ENCODE results near the gene VPS72.

GRCh38 chr1:151199873-151200581 lies 10.0 kb upstream of the VPS72 start:
- TF ChIP-seq, protein P1, sequence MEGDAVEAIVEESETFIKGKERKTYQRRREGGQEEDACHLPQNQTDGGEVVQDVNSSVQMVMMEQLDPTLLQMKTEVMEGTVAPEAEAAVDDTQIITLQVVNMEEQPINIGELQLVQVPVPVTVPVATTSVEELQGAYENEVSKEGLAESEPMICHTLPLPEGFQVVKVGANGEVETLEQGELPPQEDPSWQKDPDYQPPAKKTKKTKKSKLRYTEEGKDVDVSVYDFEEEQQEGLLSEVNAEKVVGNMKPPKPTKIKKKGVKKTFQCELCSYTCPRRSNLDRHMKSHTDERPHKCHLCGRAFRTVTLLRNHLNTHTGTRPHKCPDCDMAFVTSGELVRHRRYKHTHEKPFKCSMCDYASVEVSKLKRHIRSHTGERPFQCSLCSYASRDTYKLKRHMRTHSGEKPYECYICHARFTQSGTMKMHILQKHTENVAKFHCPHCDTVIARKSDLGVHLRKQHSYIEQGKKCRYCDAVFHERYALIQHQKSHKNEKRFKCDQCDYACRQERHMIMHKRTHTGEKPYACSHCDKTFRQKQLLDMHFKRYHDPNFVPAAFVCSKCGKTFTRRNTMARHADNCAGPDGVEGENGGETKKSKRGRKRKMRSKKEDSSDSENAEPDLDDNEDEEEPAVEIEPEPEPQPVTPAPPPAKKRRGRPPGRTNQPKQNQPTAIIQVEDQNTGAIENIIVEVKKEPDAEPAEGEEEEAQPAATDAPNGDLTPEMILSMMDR (conservative IDR thresholded peaks at IDR 0.05; ENCODE audit: low read depth, low read length), result no peak
- TF ChIP-seq EZH2 (IDR thresholded peaks at IDR 0.05; ENCODE audit: low read length, unreplicated experiment), result no peak
- no peak for TF ChIP-seq EZH2phosphoT487 (IDR thresholded peaks at IDR 0.05; ENCODE audit: borderline replicate concordance, low read length)

All from PC-3 (cell line).